NCI-H524 (cell line): ENCODE results near the gene C19orf67.

ENCODE experiments used
- DNase-seq, 2 experiments: peaks; one replicate each; lab custom pipeline; 2025; lab: John Stamatoyannopoulos, UW

The C19orf67 gene

GRCh38 chr19:14110650-14111049, 25.1 kb upstream of the C19orf67 start:
- no peak for DNase-seq

- DNase-seq, result no peak
Observed at GRCh38 chr19:14107581-14108461, 22.2 kb upstream of the C19orf67 start.

GRCh38 chr19:14106840-14107239, 21.3 kb upstream of the C19orf67 start:
- no peak for DNase-seq

- no peak for DNase-seq
Observed at GRCh38 chr19:14105680-14106079, 20.1 kb upstream of the C19orf67 start.

GRCh38 chr19:14103310-14103709, 17.7 kb upstream of the C19orf67 start:
- DNase-seq, result no peak

- no peak for DNase-seq
Observed at GRCh38 chr19:14102756-14103155, 17.2 kb upstream of the C19orf67 start.

- DNase-seq, result no peak
Observed at GRCh38 chr19:14102102-14102696, 16.6 kb upstream of the C19orf67 start.

- DNase-seq, result no peak
Observed at GRCh38 chr19:14101003-14101545, 15.5 kb upstream of the C19orf67 start.

- DNase-seq, result peak in 1 of 2 experiments; percentile 11
Observed at GRCh38 chr19:14097532-14098151, 12.1 kb upstream of the C19orf67 start.

GRCh38 chr19:14096272-14096992, 10.8 kb upstream of the C19orf67 start:
- DNase-seq, result no peak

GRCh38 chr19:14094854-14095253, 9.3 kb upstream of the C19orf67 start:
- DNase-seq, result no peak

GRCh38 chr19:14093117-14093823, 7.7 kb upstream of the C19orf67 start:
- no peak for DNase-seq

- DNase-seq, result peak in 1 of 2 experiments; percentile 22
Observed at GRCh38 chr19:14091813-14092462, 6.4 kb upstream of the C19orf67 start.

- DNase-seq, result peak; percentile 42 to 71
Observed at GRCh38 chr19:14091081-14091812, 5.7 kb upstream of the C19orf67 start.

GRCh38 chr19:14090509-14091080, 5.0 kb upstream of the C19orf67 start, which contains the start of gene SAMD1:
Gene SAMD1, minus strand, starts transcription at chr19:14090751.
- peak; percentile 82 to 86 for DNase-seq

GRCh38 chr19:14089662-14090508, 4.3 kb upstream of the C19orf67 start:
- DNase-seq, result peak in 1 of 2 experiments; percentile 62

GRCh38 chr19:14089412-14089661, 3.8 kb upstream of the C19orf67 start:
- no peak for DNase-seq

GRCh38 chr19:14088634-14089411, 3.2 kb upstream of the C19orf67 start:
- no peak for DNase-seq
